Measurements from ENCODE around the gene NR3C2. TPM values are rescaled to one million over a fixed set of nuclear protein-coding genes. Genes with fewer than 3 reads are reported as not detected.

NR3C2 gene
- total RNA-seq, 1 experiment from 2014 or later, result 2.8 TPM

GRCh38 chr4:148055844-148056243 is 386.4 kb downstream of the NR3C2 start:
- no peak overlapping the region for H3K4me3 ChIP-seq (ENCODE audit: low read length)

GRCh38 chr4:148054275-148054674 is 387.9 kb downstream of the NR3C2 start:
- CTCF ChIA-PET, result no interaction called here

More at GRCh38 chr4:148055844-148056243, 386.4 kb downstream of the NR3C2 start:
- Histone ChIP-seq H3K9me2 (replicated peaks; ENCODE audit: low read length) (no peaks in the 10 kb centered on the region), H3K79me2 (ENCODE audit: low read length) (no peaks in the 10 kb centered on the region), H3F3A (ENCODE audit: low read length, unreplicated experiment) (no peaks in the 10 kb centered on the region), H4K20me1 (ENCODE audit: low read length) (no peaks in the 10 kb centered on the region), H3K4me1 (ENCODE audit: insufficient read depth, low read length) (no peaks in the 10 kb centered on the region; the same call in 1 of the 2 replicates), H3K4me2 (ENCODE audit: low read length) (no peak overlapping the region), H3K27me3 (ENCODE audit: low read length) (no peaks in the 10 kb centered on the region), H3K36me3 (ENCODE audit: low read depth, low read length) (no peaks in the 10 kb centered on the region), H3K27ac (ENCODE audit: low read length) (no peak overlapping the region), H3K9me3 (ENCODE audit: low read length) (no peaks in the 10 kb centered on the region), H2AFZ (ENCODE audit: low read length) (no peak overlapping the region), H3K9ac (ENCODE audit: low read length) (no peak overlapping the region)
- ATAC-seq, result no peak
- no peak for DNase-seq
- POLR2A ChIA-PET (ENCODE audit: unreplicated experiment), result no interaction called here
- BruUV-seq (replicated peaks), result no TSS peak
- intact Hi-C loops (cut with micrococcal nuclease), result no loop called here
- CTCF ChIA-PET, result no interaction called here
- no peak for TF ChIP-seq EZH2phosphoT487 (IDR thresholded peaks at IDR 0.05; ENCODE audit: borderline replicate concordance, low read length)
- no peak for TF ChIP-seq CTCF (conservative IDR thresholded peaks at IDR 0.05; ENCODE audit: low read depth, low read length)
- no peak for TF ChIP-seq EZH2 (IDR thresholded peaks at IDR 0.05; ENCODE audit: low read length, unreplicated experiment)

More at GRCh38 chr4:148054275-148054674, 387.9 kb downstream of the NR3C2 start:
- POLR2A ChIA-PET (ENCODE audit: unreplicated experiment), result no interaction called here
- no peak overlapping the region for H3K9ac ChIP-seq (ENCODE audit: low read length)
- H3K4me2 ChIP-seq (ENCODE audit: low read length), result no peak overlapping the region
- no peaks in the 10 kb centered on the region for H3K79me2 ChIP-seq (ENCODE audit: low read length)
- no peak overlapping the region for H3K4me3 ChIP-seq (ENCODE audit: low read length)
- H3K9me2 ChIP-seq (replicated peaks; ENCODE audit: low read length), result no peaks in the 10 kb centered on the region
- TF ChIP-seq EZH2phosphoT487 (IDR thresholded peaks at IDR 0.05; ENCODE audit: borderline replicate concordance, low read length) (no peak), EZH2 (IDR thresholded peaks at IDR 0.05; ENCODE audit: low read length, unreplicated experiment) (no peak), CTCF (conservative IDR thresholded peaks at IDR 0.05; ENCODE audit: low read depth, low read length) (no peak; the same call in 1 of the 2 replicates)
- H4K20me1 ChIP-seq (ENCODE audit: low read length), result no peaks in the 10 kb centered on the region
- ATAC-seq (peak; percentile 29; the same call in 1 of the 2 replicates), DNase-seq (peak; percentile 11)
- H3F3A ChIP-seq (ENCODE audit: low read length, unreplicated experiment), result no peaks in the 10 kb centered on the region
- intact Hi-C loops (cut with micrococcal nuclease), result no loop called here
- H2AFZ ChIP-seq (ENCODE audit: low read length), result no peak overlapping the region
- H3K27ac ChIP-seq (ENCODE audit: low read length), result no peak overlapping the region
- H3K27me3 ChIP-seq (ENCODE audit: low read length), result no peaks in the 10 kb centered on the region
- no peaks in the 10 kb centered on the region for H3K9me3 ChIP-seq (ENCODE audit: low read length)
- no peaks in the 10 kb centered on the region; the same call in 1 of the 2 replicates for H3K4me1 ChIP-seq (ENCODE audit: insufficient read depth, low read length)
- no peaks in the 10 kb centered on the region for H3K36me3 ChIP-seq (ENCODE audit: low read depth, low read length)
- no TSS peak for BruUV-seq (replicated peaks)
